ENCODE data around the gene GABARAP.

GRCh38 chr17:7219812-7220592, 22.2 kb downstream of the GABARAP start, which contains the start of the genes ACADVL and DLG4:
- TF ChIP-seq POLR2A (IDR thresholded peaks at IDR 0.05) (peak in 1 of 2 donors; percentile 90), CTCF (IDR thresholded peaks at IDR 0.05) (no peak)

All from thyroid gland (tissue), 4 donors.